ENCODE results near the gene GPC1.

GPC1 gene

GRCh38 chr2:240462073-240462706 lies 26.7 kb downstream of the GPC1 start:
- H3K4me3 ChIP-seq (ENCODE audit: low read depth, low read length) = no peak overlapping the region
- no peak for DNase-seq (ENCODE audit: low read depth)

- H3K4me3 ChIP-seq (ENCODE audit: low read depth, low read length) = no peak overlapping the region
- DNase-seq (ENCODE audit: low read depth) = no peak
Observed at GRCh38 chr2:240462707-240463273, 27.3 kb downstream of the GPC1 start.

GRCh38 chr2:240463274-240463865 lies 27.9 kb downstream of the GPC1 start:
- no peak for DNase-seq (ENCODE audit: low read depth)
- H3K4me3 ChIP-seq (ENCODE audit: low read depth, low read length) = no peak overlapping the region

- DNase-seq (ENCODE audit: low read depth) = no peak
- H3K4me3 ChIP-seq (ENCODE audit: low read depth, low read length) = no peak overlapping the region
Observed at GRCh38 chr2:240463866-240464481, 28.5 kb downstream of the GPC1 start.

- no peak for DNase-seq (ENCODE audit: low read depth)
- H3K4me3 ChIP-seq (ENCODE audit: low read depth, low read length) = no peak overlapping the region
Observed at GRCh38 chr2:240464514-240465241, 29.2 kb downstream of the GPC1 start.

GRCh38 chr2:240465268-240465764 lies 29.9 kb downstream of the GPC1 start:
- DNase-seq (ENCODE audit: low read depth) = no peak
- H3K4me3 ChIP-seq (ENCODE audit: low read depth, low read length) = no peak overlapping the region

- no peak for DNase-seq (ENCODE audit: low read depth)
Observed at GRCh38 chr2:240465765-240466578, 30.5 kb downstream of the GPC1 start.

GRCh38 chr2:240466579-240467148 lies 31.2 kb downstream of the GPC1 start:
- no peak overlapping the region for H3K4me3 ChIP-seq (ENCODE audit: low read depth, low read length)
- DNase-seq (ENCODE audit: low read depth) = no peak

More at GRCh38 chr2:240465765-240466578, 30.5 kb downstream of the GPC1 start:
- no peak overlapping the region for H3K4me3 ChIP-seq (ENCODE audit: low read depth, low read length)

- DNase-seq (ENCODE audit: low read depth) = no peak
- H3K4me3 ChIP-seq (ENCODE audit: low read depth, low read length) = no peak overlapping the region
Observed at GRCh38 chr2:240467149-240467642, 31.7 kb downstream of the GPC1 start.

GRCh38 chr2:240467659-240468302 lies 32.3 kb downstream of the GPC1 start:
- H3K4me3 ChIP-seq (ENCODE audit: low read depth, low read length) = no peak overlapping the region
- no peak for DNase-seq (ENCODE audit: low read depth)

GRCh38 chr2:240468303-240469238 lies 33.1 kb downstream of the GPC1 start:
- H3K4me3 ChIP-seq (ENCODE audit: low read depth, low read length) = no peak overlapping the region
- no peak for DNase-seq (ENCODE audit: low read depth)

- DNase-seq (ENCODE audit: low read depth) = no peak
- no peak overlapping the region for H3K4me3 ChIP-seq (ENCODE audit: low read depth, low read length)
Observed at GRCh38 chr2:240469239-240469636, 33.8 kb downstream of the GPC1 start.

- DNase-seq (ENCODE audit: low read depth) = no peak
- no peak overlapping the region for H3K4me3 ChIP-seq (ENCODE audit: low read depth, low read length)
Observed at GRCh38 chr2:240469740-240470139, 34.3 kb downstream of the GPC1 start.

GRCh38 chr2:240472078-240472790 lies 36.8 kb downstream of the GPC1 start:
- H3K4me3 ChIP-seq (ENCODE audit: low read depth, low read length) = no peak overlapping the region
- no peak for DNase-seq (ENCODE audit: low read depth)

- H3K4me3 ChIP-seq (ENCODE audit: low read depth, low read length) = no peak overlapping the region
- DNase-seq (ENCODE audit: low read depth) = no peak
Observed at GRCh38 chr2:240473211-240473610, 37.7 kb downstream of the GPC1 start.

GRCh38 chr2:240477916-240478315 lies 42.5 kb downstream of the GPC1 start:
- no peak for DNase-seq (ENCODE audit: low read depth)
- H3K4me3 ChIP-seq (ENCODE audit: low read depth, low read length) = no peak overlapping the region

Data from skeletal muscle cell (primary cell).